PC-3 (cell line): ENCODE results near the gene ZSCAN18. TPM values are rescaled to one million over a fixed set of nuclear protein-coding genes. Genes with fewer than 3 reads are reported as not detected.

Experiments
- ATAC-seq: fragments of 200-7000 bp; cut with Tn5 transposase; 2 replicates; pipeline ENCODE4 v1.9.1; 2020; ENCODE audit warnings: mild to moderate bottlenecking, moderate library complexity
- BruUV-seq: library from RNA; stranded (reverse); fragments of 400-500 nt; replicated peaks from 2 replicates; lab custom pipeline; 2021; lab: Mats Ljungman, UMichigan
- CTCF ChIA-PET: fragments of 300-600 bp; sonication (Branson Sonifier 250); formaldehyde crosslinking; loops from one replicate; lab custom pipeline; 2022; ENCODE audit warnings: antibody characterized with exemption; lab: Charles Lee
- POLR2A ChIA-PET: fragments of 300-600 bp; sonication (Branson Sonifier 250); formaldehyde crosslinking; loops from one replicate; lab custom pipeline; 2022; ENCODE audit warnings: antibody characterized with exemption; ENCODE audit not compliant: unreplicated experiment; lab: Charles Lee
- DNase-seq: peaks from one replicate; pipeline ENCODE4 v3.0.0-alpha.2; 2015
- H2AFZ ChIP-seq: fragments of 300-600 bp; sonication (generic); 2 replicates; pipeline ENCODE4 v1.6.0; 2016; ENCODE audit warnings: antibody characterized with exemption, low read length
- H3F3A ChIP-seq: fragments of 300-600 bp; sonication (generic); one replicate; pipeline ENCODE4 v1.6.0; 2017; ENCODE audit warnings: antibody characterized with exemption, low read length, control low read depth, mild to moderate bottlenecking; ENCODE audit not compliant: unreplicated experiment
- H3K27ac ChIP-seq: fragments of 300-600 bp; sonication (generic); 2 replicates; pipeline ENCODE4 v1.5.1; 2016; ENCODE audit warnings: mild to moderate bottlenecking, low read length
- H3K27me3 ChIP-seq: fragments of 300-600 bp; sonication (generic); 2 replicates; pipeline ENCODE4 v1.6.1; 2016; ENCODE audit warnings: low read length, mixed read lengths
- H3K36me3 ChIP-seq: fragments of 300-600 bp; sonication (generic); 2 replicates; pipeline ENCODE4 v1.6.1; 2016; ENCODE audit warnings: low read depth, mixed run types, low read length, mixed read lengths
- H3K4me1 ChIP-seq: fragments of 300-600 bp; sonication (generic); 2 replicates; pipeline ENCODE4 v1.5.1; 2016; ENCODE audit warnings: low read length; ENCODE audit not compliant: insufficient read depth
- H3K4me2 ChIP-seq: fragments of 300-600 bp; sonication (generic); 2 replicates; pipeline ENCODE4 v1.6.0; 2016; ENCODE audit warnings: low read length
- H3K4me3 ChIP-seq: fragments of 300-600 bp; sonication (generic); 2 replicates; pipeline ENCODE4 v1.5.1; 2016; ENCODE audit warnings: mild to moderate bottlenecking, low read length, mixed read lengths
- H3K79me2 ChIP-seq: fragments of 300-600 bp; sonication (generic); 2 replicates; pipeline ENCODE4 v1.6.1; 2017; ENCODE audit warnings: low read length, mixed read lengths
- H3K9ac ChIP-seq: fragments of 300-600 bp; sonication (generic); 2 replicates; pipeline ENCODE4 v1.6.0; 2016; ENCODE audit warnings: mild to moderate bottlenecking, low read length
- H3K9me2 ChIP-seq: fragments of 300-600 bp; sonication (generic); replicated peaks from 2 replicates; pipeline ENCODE4 v1.6.1; 2016; ENCODE audit warnings: mixed run types, low read length, mixed read lengths
- H3K9me3 ChIP-seq: fragments of 300-600 bp; sonication (generic); 2 replicates; pipeline ENCODE4 v1.6.1; 2016; ENCODE audit warnings: low read length, mixed read lengths
- H4K20me1 ChIP-seq: fragments of 300-600 bp; sonication (generic); 2 replicates; pipeline ENCODE4 v1.6.1; 2016; ENCODE audit warnings: low read length, mixed read lengths
- EZH2 ChIP-seq: fragments of 300-600 bp; sonication (generic); IDR thresholded peaks from one replicate; pipeline ENCODE4 v1.6.1; 2017; ENCODE audit warnings: antibody characterized with exemption, mild to moderate bottlenecking, low read length; ENCODE audit not compliant: unreplicated experiment
- EZH2phosphoT487 ChIP-seq: fragments of 300-600 bp; sonication (generic); IDR thresholded peaks from 2 replicates; pipeline ENCODE4 v1.6.1; 2018; ENCODE audit warnings: mild to moderate bottlenecking, antibody characterized with exemption, low read length, borderline replicate concordance
- intact Hi-C: fragments of 100-400 bp; cut with micrococcal nuclease; formaldehyde crosslinking; loops from 2 replicates; pipeline ENCODE4 v1.9.0; 2023
- total RNA-seq: library from RNA; depleted of rRNA; stranded (reverse); fragments of >200 nt; gene quantifications from 2 replicates; pipeline ENCODE4 v1.2.3, GENCODE V29; 2014
- TF ChIP-seq, protein P1 (sequence below): fragments of 300-600 bp; sonication (generic); conservative IDR thresholded peaks from 2 replicates; pipeline ENCODE4 v1.5.1; 2017; ENCODE audit warnings: antibody characterized with exemption, low read depth, mild to moderate bottlenecking, low read length

The ZSCAN18 gene
- total RNA-seq, 1 experiment from 2014 or later = 0.66 TPM

DNA sequence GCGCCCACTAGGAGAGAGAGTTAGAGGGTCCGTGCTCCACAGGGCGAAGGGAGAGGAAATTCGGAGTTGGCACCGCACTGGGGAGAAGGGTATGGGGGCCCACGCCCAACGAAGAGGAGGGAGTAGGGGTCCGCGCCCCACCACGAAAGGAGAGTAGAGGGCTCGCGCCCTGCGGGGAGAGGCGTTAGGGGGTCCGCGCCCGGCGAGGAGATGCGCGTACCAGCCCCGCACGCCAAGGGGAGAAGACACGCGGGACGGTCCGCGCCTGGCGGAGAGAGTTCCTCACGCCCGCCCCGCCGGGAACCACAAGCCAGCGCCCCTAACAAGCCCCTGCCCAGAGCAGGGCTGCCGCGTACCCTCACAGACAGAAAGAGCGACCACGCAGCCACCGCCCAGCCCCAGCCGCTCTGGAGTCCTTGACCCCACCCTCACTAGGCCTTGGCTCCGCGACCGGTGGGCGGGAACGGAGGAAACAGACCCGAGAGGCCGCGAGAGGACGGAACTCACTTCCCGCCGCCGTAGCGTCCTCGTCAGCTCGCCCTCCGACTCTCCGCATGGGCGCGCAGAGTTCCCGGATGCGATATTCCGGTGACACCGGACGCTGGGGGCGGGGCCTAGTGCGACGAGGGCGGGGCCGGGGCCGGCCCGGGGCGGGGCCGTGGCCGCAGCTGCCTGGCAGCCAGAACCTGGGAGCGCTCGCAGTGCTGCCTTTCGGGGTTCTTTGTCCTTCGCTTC lies 20.0 kb upstream of the ZSCAN18 start:
- POLR2A ChIA-PET = no interaction called here
- Histone ChIP-seq H3K27me3 (no peaks in the 10 kb centered on the region), H3K9me3 (peaks cover 56% of the 10 kb centered on the region), H3K4me1 (no peaks in the 10 kb centered on the region), H3K27ac (no peak overlapping the region), H2AFZ (no peak overlapping the region), H3K9ac (no peak overlapping the region), H3K4me2 (no peak overlapping the region), H3K4me3 (no peak overlapping the region), H3K36me3 (peaks cover 3% of the 10 kb centered on the region; the same call in 1 of the 2 replicates), H3F3A (no peaks in the 10 kb centered on the region), H3K79me2 (no peaks in the 10 kb centered on the region), H3K9me2 (no peaks in the 10 kb centered on the region), H4K20me1 (no peaks in the 10 kb centered on the region)
- CTCF ChIA-PET = no interaction called here
- intact Hi-C loops = no loop called here
- ATAC-seq (no peak), DNase-seq (no peak)
- BruUV-seq = no TSS peak
- TF ChIP-seq, protein P1, sequence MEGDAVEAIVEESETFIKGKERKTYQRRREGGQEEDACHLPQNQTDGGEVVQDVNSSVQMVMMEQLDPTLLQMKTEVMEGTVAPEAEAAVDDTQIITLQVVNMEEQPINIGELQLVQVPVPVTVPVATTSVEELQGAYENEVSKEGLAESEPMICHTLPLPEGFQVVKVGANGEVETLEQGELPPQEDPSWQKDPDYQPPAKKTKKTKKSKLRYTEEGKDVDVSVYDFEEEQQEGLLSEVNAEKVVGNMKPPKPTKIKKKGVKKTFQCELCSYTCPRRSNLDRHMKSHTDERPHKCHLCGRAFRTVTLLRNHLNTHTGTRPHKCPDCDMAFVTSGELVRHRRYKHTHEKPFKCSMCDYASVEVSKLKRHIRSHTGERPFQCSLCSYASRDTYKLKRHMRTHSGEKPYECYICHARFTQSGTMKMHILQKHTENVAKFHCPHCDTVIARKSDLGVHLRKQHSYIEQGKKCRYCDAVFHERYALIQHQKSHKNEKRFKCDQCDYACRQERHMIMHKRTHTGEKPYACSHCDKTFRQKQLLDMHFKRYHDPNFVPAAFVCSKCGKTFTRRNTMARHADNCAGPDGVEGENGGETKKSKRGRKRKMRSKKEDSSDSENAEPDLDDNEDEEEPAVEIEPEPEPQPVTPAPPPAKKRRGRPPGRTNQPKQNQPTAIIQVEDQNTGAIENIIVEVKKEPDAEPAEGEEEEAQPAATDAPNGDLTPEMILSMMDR = no peak
- no peak for TF ChIP-seq EZH2phosphoT487
- no peak for TF ChIP-seq EZH2

DNA sequence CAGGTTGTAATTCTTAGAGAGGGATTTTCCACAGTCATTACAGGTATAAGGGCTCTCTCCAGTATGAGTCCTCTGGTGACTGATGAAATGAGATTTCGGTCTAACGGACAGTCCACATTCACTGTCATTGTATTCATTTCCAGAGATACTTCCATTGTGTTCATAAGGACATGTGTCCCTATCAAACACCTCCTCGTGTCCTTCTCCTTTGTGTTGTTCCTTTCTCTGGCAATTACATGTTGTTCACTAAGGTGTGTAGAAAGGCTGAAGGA lies 10.5 kb upstream of the ZSCAN18 start:
- Histone ChIP-seq H2AFZ (no peak overlapping the region), H3K4me3 (no peak overlapping the region), H3F3A (no peaks in the 10 kb centered on the region), H3K9me3 (peaks cover 55% of the 10 kb centered on the region), H4K20me1 (no peaks in the 10 kb centered on the region), H3K4me1 (no peaks in the 10 kb centered on the region), H3K27me3 (no peaks in the 10 kb centered on the region), H3K79me2 (no peaks in the 10 kb centered on the region), H3K4me2 (no peak overlapping the region), H3K27ac (no peak overlapping the region), H3K9ac (no peak overlapping the region), H3K36me3 (no peaks in the 10 kb centered on the region; the same call in 1 of the 2 replicates), H3K9me2 (no peaks in the 10 kb centered on the region)
- no TSS peak for BruUV-seq
- DNase-seq (no peak), ATAC-seq (no peak)
- ChIA-PET CTCF (no interaction called here), POLR2A (no interaction called here)
- TF ChIP-seq EZH2 = no peak
- TF ChIP-seq, protein P1 = no peak
- no peak for TF ChIP-seq EZH2phosphoT487
- intact Hi-C loops = no loop called here

GRCh38 chr19:58107778-58108545 lies 9.9 kb upstream of the ZSCAN18 start:
- ChIA-PET CTCF (no interaction called here), POLR2A (no interaction called here)
- Histone ChIP-seq H3K36me3 (no peaks in the 10 kb centered on the region; the same call in 1 of the 2 replicates), H3K27ac (no peak overlapping the region), H3K9ac (no peak overlapping the region), H3K9me2 (no peaks in the 10 kb centered on the region), H2AFZ (no peak overlapping the region), H3K4me3 (no peak overlapping the region), H3K27me3 (no peaks in the 10 kb centered on the region), H3F3A (no peaks in the 10 kb centered on the region), H3K79me2 (no peaks in the 10 kb centered on the region), H3K4me2 (no peak overlapping the region), H4K20me1 (no peaks in the 10 kb centered on the region), H3K4me1 (no peaks in the 10 kb centered on the region), H3K9me3 (peaks cover 60% of the 10 kb centered on the region)
- intact Hi-C loops = no loop called here
- no peak for DNase-seq
- no peak for TF ChIP-seq EZH2
- BruUV-seq = no TSS peak
- ATAC-seq = no peak
